ENCODE measurements around the gene SHH. TPM values are rescaled to one million over a fixed set of nuclear protein-coding genes. Genes with fewer than 3 reads are reported as not detected.
A peak's percentile ranks its signal among the peaks of the same experiment; 100 is the strongest.

The SHH gene
- total and polyA plus RNA-seq, 2 of the 13 experiments (the other 11 are each of a cell fraction or from before 2014, with no cell fraction given) = 1.9 to 3.4 TPM

DNA sequence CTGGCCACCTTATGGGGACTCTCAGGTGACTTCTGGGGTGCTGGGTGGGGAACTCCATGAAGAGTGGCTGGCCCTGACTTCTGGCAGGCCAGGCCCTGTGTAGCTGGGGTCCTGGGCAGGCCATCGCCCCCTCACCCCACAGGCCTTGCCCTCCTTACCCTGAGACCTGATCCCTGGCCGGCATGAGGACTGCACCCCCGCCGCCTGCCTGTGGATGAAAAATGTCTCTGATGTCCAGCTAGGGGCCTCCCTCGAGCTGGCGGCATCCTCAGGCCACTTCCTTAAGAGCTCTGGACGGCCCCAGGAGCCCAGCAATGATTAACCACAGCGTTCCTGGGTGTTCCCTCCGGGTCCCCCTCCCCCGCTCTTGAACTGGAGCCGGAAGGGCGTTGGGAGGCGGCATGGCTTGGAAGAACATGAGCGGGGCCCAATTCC, 31.8 kb upstream of the SHH start (continued):
- TF ChIP-seq, protein P1, sequence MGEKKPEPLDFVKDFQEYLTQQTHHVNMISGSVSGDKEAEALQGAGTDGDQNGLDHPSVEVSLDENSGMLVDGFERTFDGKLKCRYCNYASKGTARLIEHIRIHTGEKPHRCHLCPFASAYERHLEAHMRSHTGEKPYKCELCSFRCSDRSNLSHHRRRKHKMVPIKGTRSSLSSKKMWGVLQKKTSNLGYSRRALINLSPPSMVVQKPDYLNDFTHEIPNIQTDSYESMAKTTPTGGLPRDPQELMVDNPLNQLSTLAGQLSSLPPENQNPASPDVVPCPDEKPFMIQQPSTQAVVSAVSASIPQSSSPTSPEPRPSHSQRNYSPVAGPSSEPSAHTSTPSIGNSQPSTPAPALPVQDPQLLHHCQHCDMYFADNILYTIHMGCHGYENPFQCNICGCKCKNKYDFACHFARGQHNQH (CRISPR knock-in tag; IDR thresholded peaks at IDR 0.05) = 0 out of 2 replicates have a peak, but pooled peaks have one; percentile 45
- TF ChIP-seq RXRB (CRISPR knock-in tag; IDR thresholded peaks at IDR 0.05; ENCODE audit: borderline replicate concordance) (no peak), ZNF224 (CRISPR knock-in tag; IDR thresholded peaks at IDR 0.05) (no peak), AKAP8 (CRISPR knock-in tag; IDR thresholded peaks at IDR 0.05) (no peak), ZSCAN30 (CRISPR knock-in tag; IDR thresholded peaks at IDR 0.05) (no peak), POGZ (CRISPR knock-in tag; IDR thresholded peaks at IDR 0.05) (no peak), KMT2A (CRISPR knock-in tag; IDR thresholded peaks at IDR 0.05) (no peak), ZIK1 (CRISPR knock-in tag; IDR thresholded peaks at IDR 0.05; ENCODE audit: borderline replicate concordance, low read depth) (no peak), MXD4 (CRISPR knock-in tag; IDR thresholded peaks at IDR 0.05) (0 out of 2 replicates have a peak, but pooled peaks have one; percentile 16)
- TF ChIP-seq, protein P2, sequence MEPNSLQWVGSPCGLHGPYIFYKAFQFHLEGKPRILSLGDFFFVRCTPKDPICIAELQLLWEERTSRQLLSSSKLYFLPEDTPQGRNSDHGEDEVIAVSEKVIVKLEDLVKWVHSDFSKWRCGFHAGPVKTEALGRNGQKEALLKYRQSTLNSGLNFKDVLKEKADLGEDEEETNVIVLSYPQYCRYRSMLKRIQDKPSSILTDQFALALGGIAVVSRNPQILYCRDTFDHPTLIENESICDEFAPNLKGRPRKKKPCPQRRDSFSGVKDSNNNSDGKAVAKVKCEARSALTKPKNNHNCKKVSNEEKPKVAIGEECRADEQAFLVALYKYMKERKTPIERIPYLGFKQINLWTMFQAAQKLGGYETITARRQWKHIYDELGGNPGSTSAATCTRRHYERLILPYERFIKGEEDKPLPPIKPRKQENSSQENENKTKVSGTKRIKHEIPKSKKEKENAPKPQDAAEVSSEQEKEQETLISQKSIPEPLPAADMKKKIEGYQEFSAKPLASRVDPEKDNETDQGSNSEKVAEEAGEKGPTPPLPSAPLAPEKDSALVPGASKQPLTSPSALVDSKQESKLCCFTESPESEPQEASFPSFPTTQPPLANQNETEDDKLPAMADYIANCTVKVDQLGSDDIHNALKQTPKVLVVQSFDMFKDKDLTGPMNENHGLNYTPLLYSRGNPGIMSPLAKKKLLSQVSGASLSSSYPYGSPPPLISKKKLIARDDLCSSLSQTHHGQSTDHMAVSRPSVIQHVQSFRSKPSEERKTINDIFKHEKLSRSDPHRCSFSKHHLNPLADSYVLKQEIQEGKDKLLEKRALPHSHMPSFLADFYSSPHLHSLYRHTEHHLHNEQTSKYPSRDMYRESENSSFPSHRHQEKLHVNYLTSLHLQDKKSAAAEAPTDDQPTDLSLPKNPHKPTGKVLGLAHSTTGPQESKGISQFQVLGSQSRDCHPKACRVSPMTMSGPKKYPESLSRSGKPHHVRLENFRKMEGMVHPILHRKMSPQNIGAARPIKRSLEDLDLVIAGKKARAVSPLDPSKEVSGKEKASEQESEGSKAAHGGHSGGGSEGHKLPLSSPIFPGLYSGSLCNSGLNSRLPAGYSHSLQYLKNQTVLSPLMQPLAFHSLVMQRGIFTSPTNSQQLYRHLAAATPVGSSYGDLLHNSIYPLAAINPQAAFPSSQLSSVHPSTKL (CRISPR knock-in tag; IDR thresholded peaks at IDR 0.05) = peak; percentile 34; the same call in 1 of the 2 replicates
- TF ChIP-seq, protein P3, sequence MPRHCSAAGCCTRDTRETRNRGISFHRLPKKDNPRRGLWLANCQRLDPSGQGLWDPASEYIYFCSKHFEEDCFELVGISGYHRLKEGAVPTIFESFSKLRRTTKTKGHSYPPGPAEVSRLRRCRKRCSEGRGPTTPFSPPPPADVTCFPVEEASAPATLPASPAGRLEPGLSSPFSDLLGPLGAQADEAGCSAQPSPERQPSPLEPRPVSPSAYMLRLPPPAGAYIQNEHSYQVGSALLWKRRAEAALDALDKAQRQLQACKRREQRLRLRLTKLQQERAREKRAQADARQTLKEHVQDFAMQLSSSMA (CRISPR knock-in tag; IDR thresholded peaks at IDR 0.05) = no peak
- TF ChIP-seq, protein P4, sequence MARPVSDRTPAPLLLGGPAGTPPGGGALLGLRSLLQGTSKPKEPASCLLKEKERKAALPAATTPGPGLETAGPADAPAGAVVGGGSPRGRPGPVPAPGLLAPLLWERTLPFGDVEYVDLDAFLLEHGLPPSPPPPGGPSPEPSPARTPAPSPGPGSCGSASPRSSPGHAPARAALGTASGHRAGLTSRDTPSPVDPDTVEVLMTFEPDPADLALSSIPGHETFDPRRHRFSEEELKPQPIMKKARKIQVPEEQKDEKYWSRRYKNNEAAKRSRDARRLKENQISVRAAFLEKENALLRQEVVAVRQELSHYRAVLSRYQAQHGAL (CRISPR knock-in tag; IDR thresholded peaks at IDR 0.05; ENCODE audit: not compliant biosample characterization) = no peak
- TF ChIP-seq, protein P5, sequence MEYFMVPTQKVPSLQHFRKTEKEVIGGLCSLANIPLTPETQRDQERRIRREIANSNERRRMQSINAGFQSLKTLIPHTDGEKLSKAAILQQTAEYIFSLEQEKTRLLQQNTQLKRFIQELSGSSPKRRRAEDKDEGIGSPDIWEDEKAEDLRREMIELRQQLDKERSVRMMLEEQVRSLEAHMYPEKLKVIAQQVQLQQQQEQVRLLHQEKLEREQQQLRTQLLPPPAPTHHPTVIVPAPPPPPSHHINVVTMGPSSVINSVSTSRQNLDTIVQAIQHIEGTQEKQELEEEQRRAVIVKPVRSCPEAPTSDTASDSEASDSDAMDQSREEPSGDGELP (IDR thresholded peaks at IDR 0.05; ENCODE audit: borderline replicate concordance, low read depth) = no peak
- TF ChIP-seq, protein P6, sequence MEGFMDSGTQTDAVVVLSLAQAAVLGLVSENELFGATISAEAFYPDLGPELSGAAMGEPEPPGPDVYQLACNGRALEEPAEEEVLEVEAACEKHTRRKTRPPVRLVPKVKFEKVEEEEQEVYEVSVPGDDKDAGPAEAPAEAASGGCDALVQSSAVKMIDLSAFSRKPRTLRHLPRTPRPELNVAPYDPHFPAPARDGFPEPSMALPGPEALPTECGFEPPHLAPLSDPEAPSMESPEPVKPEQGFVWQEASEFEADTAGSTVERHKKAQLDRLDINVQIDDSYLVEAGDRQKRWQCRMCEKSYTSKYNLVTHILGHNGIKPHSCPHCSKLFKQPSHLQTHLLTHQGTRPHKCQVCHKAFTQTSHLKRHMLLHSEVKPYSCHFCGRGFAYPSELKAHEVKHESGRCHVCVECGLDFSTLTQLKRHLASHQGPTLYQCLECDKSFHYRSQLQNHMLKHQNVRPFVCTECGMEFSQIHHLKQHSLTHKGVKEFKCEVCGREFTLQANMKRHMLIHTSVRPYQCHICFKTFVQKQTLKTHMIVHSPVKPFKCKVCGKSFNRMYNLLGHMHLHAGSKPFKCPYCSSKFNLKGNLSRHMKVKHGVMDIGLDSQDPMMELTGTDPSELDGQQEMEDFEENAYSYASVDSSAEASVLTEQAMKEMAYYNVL (CRISPR knock-in tag; IDR thresholded peaks at IDR 0.05; ENCODE audit: borderline replicate concordance) = no peak
- TF ChIP-seq, protein P7, sequence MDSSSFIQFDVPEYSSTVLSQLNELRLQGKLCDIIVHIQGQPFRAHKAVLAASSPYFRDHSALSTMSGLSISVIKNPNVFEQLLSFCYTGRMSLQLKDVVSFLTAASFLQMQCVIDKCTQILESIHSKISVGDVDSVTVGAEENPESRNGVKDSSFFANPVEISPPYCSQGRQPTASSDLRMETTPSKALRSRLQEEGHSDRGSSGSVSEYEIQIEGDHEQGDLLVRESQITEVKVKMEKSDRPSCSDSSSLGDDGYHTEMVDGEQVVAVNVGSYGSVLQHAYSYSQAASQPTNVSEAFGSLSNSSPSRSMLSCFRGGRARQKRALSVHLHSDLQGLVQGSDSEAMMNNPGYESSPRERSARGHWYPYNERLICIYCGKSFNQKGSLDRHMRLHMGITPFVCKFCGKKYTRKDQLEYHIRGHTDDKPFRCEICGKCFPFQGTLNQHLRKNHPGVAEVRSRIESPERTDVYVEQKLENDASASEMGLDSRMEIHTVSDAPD (CRISPR knock-in tag; IDR thresholded peaks at IDR 0.05) = no peak
- TF ChIP-seq, protein P8, sequence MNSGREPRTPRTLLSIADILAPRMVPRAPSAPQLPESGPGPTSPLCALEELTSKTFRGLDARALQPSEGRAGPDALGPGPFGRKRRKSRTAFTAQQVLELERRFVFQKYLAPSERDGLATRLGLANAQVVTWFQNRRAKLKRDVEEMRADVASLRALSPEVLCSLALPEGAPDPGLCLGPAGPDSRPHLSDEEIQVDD (CRISPR knock-in tag; IDR thresholded peaks at IDR 0.05; ENCODE audit: borderline replicate concordance) = no peak

Measured in HepG2 (cell line).